ENCODE measurements around the gene TMOD3. TPM values are rescaled to one million over a fixed set of nuclear protein-coding genes. Genes with fewer than 3 reads are reported as not detected.

The TMOD3 gene
- total RNA-seq, 2 experiments from 2014 or later = 53.6 to 59.2 TPM

DNA sequence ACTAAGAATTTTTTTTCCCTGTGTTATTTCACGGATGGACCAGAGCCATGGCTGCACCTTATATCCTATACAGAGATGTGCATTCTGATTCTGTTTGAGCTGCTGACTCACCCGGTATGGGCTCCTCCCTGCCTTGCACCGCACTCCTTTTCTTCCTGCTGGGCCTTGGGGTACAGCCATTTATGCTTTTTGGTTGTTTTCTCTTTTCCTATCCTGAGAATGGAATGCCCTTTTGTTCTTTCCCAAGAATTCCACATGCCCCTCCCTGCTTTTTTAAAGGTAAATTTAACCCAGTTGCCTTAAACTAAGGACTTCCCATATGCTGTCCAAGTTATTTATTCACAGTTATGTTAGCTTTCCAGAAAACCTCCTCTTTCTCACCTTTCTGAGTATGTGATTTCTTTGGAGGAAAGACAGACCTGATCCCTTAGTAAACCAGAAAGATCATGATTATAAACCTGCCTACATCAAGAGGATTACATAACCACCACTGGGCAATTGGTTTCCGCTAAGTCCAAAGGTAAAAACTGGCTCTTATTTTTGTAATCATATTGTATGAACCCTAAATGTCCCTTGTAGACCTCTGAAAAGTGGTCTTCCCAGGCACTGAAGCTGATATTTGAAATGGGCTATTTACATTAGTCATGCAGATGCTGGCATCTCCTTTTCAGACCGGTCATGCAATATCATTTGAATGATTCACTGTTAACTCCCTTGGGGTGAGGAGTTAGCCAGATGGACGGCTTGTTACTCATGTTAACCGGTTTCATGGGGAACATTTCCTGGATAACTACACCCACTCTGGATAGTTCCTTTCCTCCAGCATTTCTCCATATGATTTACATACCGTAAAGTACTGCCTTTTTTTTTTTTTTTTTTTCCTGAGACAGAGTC lies 45.5 kb downstream of the TMOD3 start:
- TF ChIP-seq, protein P1, sequence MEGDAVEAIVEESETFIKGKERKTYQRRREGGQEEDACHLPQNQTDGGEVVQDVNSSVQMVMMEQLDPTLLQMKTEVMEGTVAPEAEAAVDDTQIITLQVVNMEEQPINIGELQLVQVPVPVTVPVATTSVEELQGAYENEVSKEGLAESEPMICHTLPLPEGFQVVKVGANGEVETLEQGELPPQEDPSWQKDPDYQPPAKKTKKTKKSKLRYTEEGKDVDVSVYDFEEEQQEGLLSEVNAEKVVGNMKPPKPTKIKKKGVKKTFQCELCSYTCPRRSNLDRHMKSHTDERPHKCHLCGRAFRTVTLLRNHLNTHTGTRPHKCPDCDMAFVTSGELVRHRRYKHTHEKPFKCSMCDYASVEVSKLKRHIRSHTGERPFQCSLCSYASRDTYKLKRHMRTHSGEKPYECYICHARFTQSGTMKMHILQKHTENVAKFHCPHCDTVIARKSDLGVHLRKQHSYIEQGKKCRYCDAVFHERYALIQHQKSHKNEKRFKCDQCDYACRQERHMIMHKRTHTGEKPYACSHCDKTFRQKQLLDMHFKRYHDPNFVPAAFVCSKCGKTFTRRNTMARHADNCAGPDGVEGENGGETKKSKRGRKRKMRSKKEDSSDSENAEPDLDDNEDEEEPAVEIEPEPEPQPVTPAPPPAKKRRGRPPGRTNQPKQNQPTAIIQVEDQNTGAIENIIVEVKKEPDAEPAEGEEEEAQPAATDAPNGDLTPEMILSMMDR (IDR thresholded peaks at IDR 0.05) = no peak
- no peaks in the 10 kb centered on the region for H3K9me3 Mint-ChIP-seq
- peaks cover 39% of the 10 kb centered on the region for H3K36me3 Mint-ChIP-seq (ENCODE audit: low read depth)
- no peak for DNase-seq
- H3K4me1 Mint-ChIP-seq (ENCODE audit: low read depth) = peaks cover 14% of the 10 kb centered on the region
- no peak overlapping the region for H3K4me3 Mint-ChIP-seq
- intact Hi-C loops (cut with micrococcal nuclease) = no loop called here
- H3K27me3 Mint-ChIP-seq = no peaks in the 10 kb centered on the region
- ChIA-PET CTCF (interaction anchor here (1.2 kb wide), 1 partner anchor 204 kb away, joined by 3 read pairs; no protein-coding TSS in a partner anchor), POLR2A (interaction anchor here (1.6 kb wide), 1 partner anchor 138 kb away, joined by 5 read pairs; the partner anchor contains the start of gene LYSMD2)
- H3K27ac Mint-ChIP-seq = no peak overlapping the region
- no peak for ATAC-seq

DNA sequence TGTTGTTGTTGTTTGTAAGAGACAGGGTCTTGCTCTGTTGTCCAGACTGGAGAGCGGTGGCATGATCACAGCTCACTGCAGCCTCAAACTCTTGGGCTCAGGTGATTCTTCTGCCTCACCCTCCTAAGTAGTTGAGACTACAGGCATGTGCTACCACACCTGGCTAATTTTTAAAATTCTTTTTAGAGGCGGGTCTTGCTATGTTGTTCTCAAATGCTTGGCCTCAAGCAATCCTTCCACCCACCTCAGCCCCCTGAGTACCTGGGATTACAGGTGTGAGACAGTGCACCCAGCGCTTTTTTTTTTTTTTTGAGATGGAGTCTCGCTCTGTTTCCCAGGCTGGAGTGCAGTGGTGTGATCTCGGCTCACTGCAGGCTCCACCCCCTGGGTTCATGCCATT lies 46.7 kb downstream of the TMOD3 start:
- intact Hi-C loops (cut with micrococcal nuclease) = no loop called here
- TF ChIP-seq, protein P1 (IDR thresholded peaks at IDR 0.05) = no peak
- DNase-seq = no peak
- Mint-ChIP-seq H3K36me3 (ENCODE audit: low read depth) (peaks cover 30% of the 10 kb centered on the region), H3K4me1 (ENCODE audit: low read depth) (peaks cover 14% of the 10 kb centered on the region), H3K27ac (no peak overlapping the region), H3K27me3 (no peaks in the 10 kb centered on the region), H3K4me3 (no peak overlapping the region), H3K9me3 (no peaks in the 10 kb centered on the region)
- POLR2A ChIA-PET = no interaction called here
- ATAC-seq = no peak
- CTCF ChIA-PET = no interaction called here

DNA sequence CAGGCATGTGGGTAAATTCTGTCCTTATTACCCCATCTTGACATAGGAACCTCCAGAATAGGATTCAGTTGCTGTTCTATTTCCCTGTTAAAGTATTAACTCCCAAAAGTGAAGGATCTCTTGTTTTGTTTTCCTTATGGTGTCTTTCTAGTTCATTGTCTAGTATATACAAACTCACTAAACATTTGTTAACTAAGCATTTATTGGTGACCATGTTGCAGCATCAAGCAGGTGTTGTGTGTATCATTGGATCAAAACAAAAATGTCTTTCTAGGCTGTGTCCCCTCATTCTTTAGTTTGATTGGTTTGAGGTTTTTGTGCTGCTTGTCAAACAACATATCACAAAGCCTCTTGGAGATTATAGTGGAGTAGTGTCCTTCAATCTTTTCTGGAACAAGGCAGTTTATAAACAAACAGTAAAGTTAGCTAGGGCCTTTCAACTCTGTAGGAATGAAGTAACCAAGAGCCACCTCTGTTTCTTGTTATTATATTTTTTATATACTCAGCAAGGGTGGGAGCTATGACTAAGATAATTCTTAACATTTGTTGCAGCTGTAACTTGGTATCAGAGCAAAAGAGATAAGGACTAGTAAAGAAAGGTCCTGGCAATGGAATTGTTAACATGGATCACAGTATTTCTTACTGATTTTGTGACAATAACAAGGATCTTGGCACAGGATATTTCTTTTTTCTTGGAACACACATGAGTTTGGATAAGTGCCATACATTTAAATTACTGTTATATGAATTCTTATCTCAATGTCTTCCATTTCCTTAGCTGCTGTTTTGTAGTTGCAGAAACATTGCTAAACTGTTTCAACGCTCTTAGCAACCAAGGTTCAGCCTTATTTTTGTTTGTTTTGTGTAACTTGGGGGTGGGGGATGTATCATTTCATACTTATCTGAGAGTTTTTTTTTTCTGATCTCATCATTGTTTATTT lies 49.3 kb downstream of the TMOD3 start:
- Mint-ChIP-seq H3K9me3 (no peaks in the 10 kb centered on the region), H3K27me3 (no peaks in the 10 kb centered on the region), H3K4me1 (ENCODE audit: low read depth) (peaks cover 14% of the 10 kb centered on the region), H3K27ac (no peak overlapping the region), H3K36me3 (ENCODE audit: low read depth) (peaks cover 19% of the 10 kb centered on the region), H3K4me3 (no peak overlapping the region)
- ChIA-PET POLR2A (interaction anchor here (0.6 to 1.0 kb wide), 2 partner anchors 14 to 25 kb away, joined by 3 to 4 read pairs; no protein-coding TSS in a partner anchor), CTCF (interaction anchor here (1.1 kb wide), 1 partner anchor 10 kb away, joined by 9 read pairs; no protein-coding TSS in a partner anchor)
- intact Hi-C loops (cut with micrococcal nuclease) = no loop called here
- ATAC-seq (no peak), DNase-seq (no peak)
- TF ChIP-seq, protein P1 (IDR thresholded peaks at IDR 0.05) = no peak

- peaks cover 23% of the 10 kb centered on the region for H3K36me3 Mint-ChIP-seq (ENCODE audit: low read depth)
- intact Hi-C loops (cut with micrococcal nuclease) = no loop called here
- no peak overlapping the region for H3K27ac Mint-ChIP-seq
- H3K4me3 Mint-ChIP-seq = no peak overlapping the region
- ChIA-PET POLR2A (interaction anchor here (0.6 to 1.0 kb wide), 2 partner anchors 15 to 24 kb away, joined by 3 to 4 read pairs; no protein-coding TSS in a partner anchor), CTCF (interaction anchor here (1.1 kb wide), 1 partner anchor 9 kb away, joined by 9 read pairs; no protein-coding TSS in a partner anchor)
- TF ChIP-seq, protein P1 (IDR thresholded peaks at IDR 0.05) = no peak
- H3K4me1 Mint-ChIP-seq (ENCODE audit: low read depth) = peaks cover 20% of the 10 kb centered on the region
- no peaks in the 10 kb centered on the region for H3K27me3 Mint-ChIP-seq
- H3K9me3 Mint-ChIP-seq = no peaks in the 10 kb centered on the region
- DNase-seq = no peak
- no peak for ATAC-seq
These were observed 50.1 kb downstream of the TMOD3 start for GRCh38 chr15:51879555-51879954.

Measured in activated CD8-positive, alpha-beta T cell treated with anti-CD3 and anti-CD28 coated beads for 36 hours (primary cell).